Stimulated activated CD8-positive, alpha-beta memory T cell treated with anti-CD3 and anti-CD28 coated beads, Interleukin-7, amount 100 ng/mL, for 1 hour (primary cell): ENCODE results near the gene DENND5B.
"Not testable (repeated sequence)": the region's sequence is repeated elsewhere in the genome, so short reads cannot be mapped to it uniquely, and the experiment has no call there.

Experiments
- DNase-seq, 2 donors: peaks; one replicate each; pipeline ENCODE4 v3.0.0-alpha.2; 2020; ENCODE audit warnings: low read depth in 2 of 2

Gene DENND5B

DNA sequence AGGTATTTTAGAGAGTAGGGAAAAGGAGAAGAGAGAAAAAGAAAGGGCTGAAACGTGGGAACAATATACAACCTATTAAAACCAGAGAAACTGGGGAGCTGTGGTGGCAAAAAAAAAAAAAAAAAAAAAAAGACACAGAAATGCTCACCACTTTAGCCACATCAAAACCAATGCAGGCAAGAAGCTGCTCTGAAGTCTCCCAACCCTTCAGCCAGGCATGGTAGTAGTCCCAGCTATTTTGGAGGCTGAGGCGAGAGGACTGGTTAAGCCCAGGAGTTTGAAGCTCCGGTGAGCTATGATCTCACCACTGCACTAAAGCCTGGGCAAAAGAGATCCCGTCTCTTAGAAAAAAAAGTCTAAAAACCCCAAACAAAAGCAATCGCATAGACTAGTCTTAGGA lies 33.2 kb downstream of the DENND5B start:
- DNase-seq = no peak

DNA sequence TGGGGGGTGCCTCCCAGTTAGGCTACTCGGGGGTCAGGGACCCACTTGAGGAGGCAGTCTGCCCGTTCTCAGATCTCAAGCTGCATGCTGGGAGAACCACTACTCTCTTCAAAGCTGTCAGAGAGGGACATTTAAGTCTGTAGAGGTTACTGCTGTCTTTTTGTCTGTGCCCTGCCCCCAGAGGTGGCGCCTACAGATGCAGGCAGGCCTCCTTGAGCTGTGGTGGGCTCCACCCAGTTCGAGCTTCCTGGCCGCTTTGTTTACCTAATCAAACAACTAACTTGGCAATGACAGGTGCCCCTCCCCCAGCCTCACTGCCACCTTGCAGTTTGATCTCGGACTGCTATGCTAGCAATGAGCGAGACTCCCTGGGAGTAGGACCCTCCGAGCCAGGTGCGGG lies 35.5 kb downstream of the DENND5B start:
- not testable (repeated sequence) for DNase-seq

DNA sequence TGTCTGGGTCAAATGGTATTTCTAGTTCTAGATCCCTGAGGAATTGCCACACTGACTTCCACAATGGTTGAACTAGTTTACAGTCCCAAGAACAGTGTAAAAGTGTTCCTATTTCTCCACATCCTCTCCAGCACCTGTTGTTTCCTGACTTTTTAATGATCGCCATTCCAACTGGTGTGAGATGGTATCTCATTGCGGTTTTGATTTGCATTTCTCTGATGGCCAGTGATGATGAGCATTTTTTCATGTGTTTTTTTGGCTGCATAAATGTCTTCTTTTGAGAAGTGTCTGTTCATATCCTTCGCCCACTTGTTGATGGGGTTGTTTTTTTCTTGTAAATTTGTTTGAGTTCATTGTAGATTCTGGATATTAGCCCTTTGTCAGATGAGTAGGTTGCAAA lies 40.3 kb downstream of the DENND5B start:
- DNase-seq = not testable (repeated sequence)

DNA sequence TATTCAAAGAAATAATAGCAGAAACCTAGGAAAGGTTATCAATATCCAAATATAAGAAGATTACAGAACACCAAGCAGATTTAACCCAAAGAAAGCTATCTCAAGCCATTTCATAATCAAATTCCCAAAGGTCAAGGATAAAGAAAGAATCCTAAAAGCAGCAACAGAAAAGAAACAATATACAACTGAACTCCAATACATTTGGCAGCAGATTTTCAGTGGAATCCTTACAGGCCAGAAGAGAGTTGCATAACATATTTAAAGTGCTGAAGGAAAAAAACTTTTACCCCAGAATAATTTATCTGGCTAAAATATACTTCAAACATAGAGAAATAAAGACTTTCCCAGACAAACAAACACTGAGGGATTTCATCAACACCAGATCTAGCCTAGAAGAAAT lies 54.3 kb downstream of the DENND5B start:
- DNase-seq = no peak

DNA sequence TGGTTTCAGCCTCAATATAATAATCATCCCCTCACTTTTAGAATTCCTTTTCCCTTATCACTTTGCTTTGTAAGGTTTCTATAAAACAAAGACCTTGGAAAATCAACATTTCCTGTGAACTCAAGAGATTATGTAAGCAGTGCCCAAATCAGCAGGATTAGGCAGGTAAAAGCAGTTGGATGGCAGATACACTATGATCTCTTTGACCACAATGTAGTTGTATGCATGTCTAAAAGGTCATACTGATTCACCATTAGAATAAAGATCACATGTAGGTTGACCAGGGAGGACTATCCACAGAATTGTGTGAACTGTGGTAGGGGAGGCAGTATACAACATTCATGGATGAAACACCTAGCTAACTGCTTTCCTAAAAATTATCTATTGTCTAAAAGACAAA lies 57.5 kb downstream of the DENND5B start:
- no peak for DNase-seq

DNA sequence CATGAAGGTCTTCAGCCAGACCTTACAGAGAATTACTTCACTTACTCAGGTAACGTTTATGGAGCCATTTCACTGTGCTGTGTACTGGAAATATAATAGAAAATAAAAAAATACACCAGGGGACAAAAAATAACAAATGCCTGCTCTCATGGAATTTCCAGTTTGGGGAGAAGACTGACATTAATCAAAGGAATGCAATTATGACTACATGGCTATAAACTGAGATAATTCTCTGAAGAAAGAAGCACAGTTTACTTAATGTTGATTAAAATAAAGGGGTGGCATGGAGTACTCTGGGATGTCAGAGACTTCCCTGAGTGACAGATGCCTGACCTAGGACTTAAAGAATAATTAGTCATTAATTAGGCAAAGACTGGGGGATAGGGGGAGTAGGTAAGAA lies 59.0 kb downstream of the DENND5B start:
- no peak for DNase-seq

DNA sequence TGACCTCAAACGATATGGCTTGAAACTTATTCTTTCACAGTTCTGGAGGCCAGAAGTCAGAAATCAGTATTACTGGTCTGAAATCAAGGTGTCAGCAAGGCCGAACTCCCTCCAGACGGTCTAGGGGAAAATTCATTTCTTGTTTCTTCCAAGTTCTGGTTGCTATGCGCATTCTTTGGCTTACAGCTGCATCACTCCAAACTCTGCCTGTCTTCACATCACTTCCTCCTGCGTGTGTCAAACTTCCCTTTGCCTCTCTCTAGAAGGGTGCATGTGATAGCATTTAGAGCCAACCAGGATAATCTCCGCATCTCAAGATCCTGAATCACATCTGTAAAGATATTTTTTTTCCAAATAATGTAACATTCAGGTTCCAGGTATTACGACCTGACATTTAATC lies 62.8 kb downstream of the DENND5B start:
- no peak for DNase-seq

DNA sequence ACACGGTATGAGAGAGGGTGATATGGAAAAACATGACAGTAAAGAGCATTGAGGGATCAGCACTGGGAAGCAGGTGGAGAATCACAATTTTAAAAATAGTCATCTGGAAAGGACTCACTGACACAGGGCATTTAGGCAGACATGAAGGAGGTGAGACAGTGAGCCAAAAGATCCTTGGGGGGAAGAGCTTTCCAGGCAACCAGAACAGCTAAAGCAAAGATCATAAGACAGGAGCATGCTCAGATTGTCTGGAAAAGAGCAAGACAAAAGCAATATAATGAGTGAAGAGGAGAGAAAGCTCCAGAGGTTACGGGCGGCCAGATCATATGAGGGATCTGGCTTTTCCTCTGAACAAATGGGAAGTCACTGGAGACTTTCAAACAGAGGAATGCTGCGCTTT lies 63.9 kb downstream of the DENND5B start:
- DNase-seq = no peak

DNA sequence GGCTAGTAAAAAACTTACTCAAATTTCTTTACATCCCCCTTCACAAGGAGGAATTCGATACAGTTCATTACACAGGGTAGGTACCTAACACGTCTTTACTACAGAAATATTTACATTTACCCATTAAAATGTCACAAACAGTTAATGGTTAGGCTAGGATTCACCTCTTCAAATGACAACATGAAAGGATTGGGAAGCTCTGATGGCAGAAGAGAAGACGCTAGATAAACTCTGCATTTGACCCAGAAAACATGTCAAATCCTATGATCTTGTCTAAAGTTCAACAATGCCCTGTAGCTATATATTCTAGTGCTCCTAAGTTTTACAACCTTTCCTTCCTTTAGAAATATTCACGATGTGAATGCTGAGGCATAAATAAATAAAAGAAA lies 64.8 kb downstream of the DENND5B start:
- no peak for DNase-seq

DNA sequence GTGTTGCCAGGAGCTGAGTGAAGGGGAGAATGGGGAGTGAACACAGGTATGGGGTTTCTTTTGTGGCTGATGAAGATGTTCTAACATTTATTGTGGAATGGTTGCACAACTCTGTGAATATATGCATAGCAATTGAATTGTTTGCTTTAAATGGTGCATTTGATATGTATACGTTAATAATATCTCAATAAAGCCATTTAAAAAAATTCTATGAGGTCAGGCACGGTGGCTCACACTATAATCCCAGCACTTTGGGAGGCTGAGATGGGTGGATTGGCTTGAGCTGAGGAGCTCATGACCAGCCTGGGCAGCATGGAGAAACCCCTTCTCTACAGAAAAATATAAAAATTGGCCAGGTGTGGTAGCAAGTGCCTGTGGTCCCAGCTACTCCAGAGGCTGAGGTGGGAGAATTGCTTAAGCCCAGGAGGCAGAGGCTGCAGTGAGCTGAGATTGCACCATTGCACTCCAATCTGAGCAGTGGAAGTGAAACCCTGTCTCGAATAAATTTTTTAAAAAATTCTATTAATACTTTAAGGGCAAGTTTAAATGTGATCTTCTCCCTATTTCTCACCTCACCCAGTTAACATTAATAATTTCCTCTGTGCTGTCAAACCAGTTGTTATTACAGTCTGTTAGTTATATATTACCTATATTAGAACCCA lies 65.3 kb downstream of the DENND5B start:
- no peak for DNase-seq

DNA sequence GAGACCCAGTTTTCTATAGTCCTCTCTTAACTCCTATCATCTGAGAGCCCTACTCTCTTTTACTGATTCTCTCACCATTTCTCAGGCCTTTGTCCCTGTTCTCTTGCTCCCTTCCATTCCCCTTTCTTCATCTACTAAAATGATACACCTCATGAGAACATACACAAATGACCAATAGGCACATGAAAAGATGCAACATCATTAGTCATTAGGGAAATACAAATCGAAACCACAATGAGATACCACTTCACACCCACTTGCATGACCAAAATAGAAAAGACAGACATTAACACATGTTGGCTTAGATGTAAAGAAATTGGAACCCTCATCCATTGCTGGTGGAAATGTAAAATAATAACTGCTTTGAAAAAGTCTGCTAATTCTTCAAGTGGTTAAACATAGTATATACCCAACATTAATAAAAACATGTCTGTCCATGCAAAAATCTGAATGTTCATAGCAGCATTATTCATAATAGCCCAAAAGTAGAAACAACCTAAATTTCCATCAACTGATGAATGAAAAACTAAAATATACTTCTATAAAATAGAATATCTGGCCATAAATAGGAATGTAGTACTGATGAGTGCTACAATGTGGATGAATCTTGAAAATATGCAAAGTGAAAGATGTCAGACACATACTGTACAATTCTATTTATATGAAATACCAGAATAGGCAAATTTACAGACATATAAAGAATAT lies 66.0 kb downstream of the DENND5B start:
- DNase-seq = no peak

DNA sequence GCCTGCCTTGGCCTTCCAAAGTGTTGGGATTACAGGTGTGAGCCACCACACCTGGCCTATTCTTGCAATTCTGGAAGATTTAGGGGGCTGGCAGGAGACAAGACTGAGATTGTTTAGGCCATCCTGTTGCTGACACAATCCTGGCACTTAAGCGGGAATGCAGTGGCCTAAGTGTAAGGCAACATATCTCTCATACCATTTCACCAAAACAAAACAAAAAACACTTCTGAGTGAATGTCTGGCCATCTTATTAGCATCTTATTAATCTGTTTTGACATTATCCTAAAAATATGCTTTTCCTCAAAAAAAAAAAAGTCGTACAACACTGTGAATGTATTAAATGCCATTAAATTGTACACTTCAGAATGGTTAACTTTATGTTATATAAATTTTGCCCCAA lies 67.6 kb downstream of the DENND5B start:
- DNase-seq = no peak

DNA sequence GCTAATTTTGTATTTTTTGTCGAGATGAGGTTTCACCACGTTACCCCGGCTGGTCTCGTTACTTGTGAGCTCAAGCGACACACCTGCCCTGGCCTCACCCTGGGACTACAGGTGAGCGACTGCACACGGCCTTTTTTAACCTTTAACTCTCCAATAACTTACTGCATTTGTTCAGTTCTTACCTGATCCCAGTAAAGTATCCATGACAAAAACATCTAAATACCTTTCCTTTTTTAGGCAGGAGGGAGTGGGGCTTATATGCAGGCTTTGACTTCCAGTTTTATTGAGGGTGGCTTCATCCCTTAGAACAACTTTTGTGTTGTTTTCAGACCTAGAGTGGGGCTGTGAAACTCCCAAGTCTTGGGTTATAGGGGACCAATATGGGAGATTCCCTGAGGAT lies 68.3 kb downstream of the DENND5B start:
- DNase-seq = no peak

DNA sequence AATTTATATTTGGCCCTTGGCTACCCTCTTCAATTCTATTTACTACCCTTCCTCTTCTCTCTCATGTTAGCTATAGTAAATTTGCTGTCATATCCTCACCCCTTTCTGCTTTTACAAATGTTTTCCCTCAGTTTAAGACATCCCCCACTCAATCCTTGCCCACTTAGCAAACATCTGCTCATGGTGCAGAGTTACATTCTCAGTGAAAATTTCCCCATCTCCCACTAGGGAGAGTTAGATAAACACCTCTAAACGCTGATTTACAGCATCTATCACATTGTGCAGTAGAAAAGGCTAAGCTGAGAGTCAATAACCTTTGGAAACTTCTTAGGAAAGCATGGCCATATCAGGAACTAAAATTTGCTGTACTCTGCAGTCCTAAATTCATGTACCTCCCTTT lies 69.0 kb downstream of the DENND5B start:
- no peak for DNase-seq

DNA sequence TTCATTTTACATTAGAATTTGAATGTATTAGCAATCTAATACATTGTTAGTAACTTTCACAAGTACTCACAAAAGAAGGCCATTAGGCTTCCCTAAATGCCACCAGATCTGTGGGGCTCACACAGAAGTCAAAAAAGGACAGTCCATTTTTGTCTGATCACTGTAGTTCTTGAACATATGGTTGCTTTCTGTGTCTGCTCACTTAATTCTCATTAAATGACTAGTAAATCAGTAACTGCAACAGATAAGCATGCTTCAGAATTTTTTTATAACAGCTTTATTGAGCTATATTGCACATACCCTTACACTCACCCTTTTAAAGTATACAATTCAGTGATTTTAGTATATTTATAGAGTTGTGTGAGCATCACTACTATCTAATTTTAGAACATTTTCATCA lies 71.4 kb downstream of the DENND5B start:
- DNase-seq = no peak

DNA sequence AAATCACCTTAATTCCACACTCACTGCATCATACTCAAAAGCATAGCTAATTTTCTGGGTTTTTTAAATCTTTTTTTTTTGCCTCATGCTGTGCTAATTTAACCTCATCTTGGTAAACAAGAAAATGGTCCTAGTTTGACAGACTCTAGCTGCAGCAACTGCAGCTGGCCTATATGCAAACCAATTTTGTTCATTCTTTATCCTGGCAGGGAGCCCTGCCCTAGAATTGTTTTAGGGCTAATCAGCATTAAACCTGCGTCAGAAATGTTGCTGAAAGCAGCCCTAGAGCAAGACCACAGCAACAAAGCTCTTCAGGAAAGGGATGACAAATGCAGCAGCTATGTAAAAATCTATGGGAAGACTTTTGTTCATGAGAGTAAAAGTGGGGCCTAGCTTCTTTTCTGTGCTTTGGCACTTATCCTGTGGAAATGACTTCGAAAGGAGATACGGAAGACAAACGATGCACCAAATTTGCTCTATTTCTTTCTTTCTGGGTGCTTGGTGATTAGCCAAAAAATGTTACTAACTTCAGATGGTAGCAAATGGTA lies 72.2 kb downstream of the DENND5B start:
- DNase-seq = no peak

DNA sequence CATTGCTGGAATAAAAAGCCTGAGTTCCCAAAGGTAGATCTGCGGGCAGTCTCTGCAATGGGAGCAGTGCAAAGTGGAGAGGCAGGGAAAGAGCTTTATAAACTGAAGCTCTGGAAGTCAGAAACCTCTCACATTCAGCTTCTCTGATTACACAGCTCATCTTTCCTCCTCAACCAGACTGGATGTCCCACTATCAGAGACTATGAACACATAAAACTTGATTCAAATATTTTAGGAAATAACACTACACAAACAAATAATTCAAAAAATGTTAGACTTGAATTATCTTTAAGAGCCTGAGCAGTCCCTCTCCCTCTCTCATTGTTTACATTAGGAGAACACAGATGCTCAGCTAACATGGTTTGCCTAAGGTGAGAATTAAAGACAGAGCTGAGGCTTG lies 72.9 kb downstream of the DENND5B start:
- no peak for DNase-seq

DNA sequence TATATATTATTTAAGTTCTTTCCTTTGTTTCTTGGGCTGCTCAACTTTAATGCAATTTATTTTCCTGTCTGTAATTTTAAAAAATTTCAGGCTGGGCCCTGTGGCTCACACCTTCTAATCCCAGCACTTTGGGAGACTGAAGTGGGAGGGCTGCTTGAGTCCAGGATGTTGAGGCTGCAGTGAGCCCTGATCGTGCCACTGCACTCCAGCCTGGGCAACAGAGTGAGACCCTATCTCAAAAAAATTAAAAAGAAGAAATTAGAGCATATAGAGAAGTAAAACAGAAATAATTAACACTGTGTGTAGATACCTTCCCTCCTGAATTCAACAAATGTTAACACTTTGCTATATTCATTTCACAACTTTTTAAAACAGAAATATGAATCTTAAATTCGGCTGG lies 74.2 kb downstream of the DENND5B start:
- DNase-seq = no peak

DNA sequence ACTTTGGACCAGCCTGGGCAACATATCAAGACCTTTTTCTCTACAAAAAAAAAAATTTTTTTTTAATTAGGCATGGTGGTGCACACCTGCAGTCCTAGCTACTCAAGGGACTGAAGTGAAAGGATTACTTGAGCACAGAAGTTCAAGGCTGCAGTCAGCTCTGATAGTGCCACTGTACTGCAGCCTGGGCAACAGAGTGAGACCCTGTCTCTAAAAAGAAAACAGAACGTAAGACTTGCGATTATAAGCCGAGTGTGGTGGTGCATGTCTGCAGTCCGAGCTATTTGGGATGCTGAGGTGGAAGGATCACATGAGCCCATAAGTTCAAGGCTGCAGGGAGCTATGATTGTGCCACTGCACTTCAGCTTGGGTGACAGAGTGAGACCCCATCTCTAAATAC lies 76.0 kb downstream of the DENND5B start:
- no peak for DNase-seq

DNA sequence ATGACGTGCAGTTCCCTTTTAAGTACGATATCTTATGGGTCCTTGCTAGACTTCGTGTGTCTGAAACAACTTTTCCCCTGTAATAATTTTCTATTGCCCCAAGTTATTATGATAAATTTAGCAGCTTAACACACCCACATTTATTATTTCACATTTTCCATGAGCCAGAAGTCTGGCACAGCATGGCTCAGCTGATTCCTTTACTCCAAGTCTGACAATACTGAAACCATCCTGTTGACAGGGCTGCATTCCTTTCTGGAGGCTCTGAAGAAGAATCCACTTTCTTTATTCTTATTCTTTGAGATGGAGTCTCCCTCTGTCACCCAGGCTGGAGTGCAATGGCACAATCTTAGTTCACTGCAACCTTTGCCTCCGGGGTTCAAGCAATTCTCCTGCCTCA lies 80.9 kb downstream of the DENND5B start:
- no peak for DNase-seq

DNA sequence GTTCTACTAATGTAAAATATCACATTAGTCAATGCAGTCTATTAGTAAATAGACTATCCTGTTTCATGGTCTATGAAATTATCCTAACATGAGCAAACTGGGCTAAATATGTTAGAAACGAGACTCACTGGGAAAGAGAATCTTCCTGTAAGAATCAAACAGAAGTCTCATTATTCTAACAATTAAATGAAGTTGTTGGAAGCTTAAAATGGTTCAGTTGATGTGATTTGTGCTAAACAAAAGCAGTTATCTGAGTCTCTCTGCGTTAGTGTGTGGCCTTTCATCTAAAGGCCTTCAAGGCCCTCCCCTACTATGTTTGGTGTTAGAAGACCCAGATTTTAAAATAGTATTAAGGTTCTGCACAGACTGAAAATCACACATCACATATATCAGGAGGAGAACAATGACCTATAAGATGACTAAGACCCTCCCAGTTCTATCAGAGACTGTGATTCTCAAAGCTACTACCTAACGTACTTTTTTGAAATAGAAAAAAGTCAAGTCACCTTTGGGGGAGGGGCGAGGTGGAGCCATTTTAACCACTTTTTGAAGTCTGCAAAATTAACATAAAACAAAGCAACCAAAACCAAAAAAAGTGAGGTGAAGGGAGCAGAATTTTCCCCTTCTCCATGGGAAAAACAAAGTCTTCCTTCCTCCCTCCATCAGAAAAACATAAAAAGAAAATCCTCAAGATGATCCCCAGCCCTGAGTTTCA lies 82.3 kb downstream of the DENND5B start:
- no peak for DNase-seq

DNA sequence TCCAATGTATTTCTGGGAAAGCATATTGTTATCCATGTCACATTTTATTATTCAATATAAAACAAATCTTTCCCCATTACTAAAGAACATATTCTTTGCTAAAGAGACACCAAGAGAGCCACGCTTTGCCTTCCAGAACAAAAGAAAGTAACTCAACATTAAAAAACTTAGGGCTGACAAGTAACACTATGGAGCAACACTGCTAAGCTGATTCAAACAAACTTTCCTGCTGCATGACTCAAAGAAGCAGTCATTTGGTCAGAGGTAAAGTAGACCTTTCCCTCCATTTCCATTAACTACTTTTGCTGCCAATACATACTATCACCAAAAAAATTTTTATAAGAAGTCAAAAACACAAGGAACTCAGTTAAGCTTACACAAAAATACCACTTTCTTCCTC lies 83.0 kb downstream of the DENND5B start:
- no peak for DNase-seq
